ENCODE data around the gene SH3BP2. TPM values are rescaled to one million over a fixed set of nuclear protein-coding genes. Genes with fewer than 3 reads are reported as not detected.

The SH3BP2 gene
- polyA plus RNA-seq, 1 donor from 2014 or later = 87.9 TPM

DNA sequence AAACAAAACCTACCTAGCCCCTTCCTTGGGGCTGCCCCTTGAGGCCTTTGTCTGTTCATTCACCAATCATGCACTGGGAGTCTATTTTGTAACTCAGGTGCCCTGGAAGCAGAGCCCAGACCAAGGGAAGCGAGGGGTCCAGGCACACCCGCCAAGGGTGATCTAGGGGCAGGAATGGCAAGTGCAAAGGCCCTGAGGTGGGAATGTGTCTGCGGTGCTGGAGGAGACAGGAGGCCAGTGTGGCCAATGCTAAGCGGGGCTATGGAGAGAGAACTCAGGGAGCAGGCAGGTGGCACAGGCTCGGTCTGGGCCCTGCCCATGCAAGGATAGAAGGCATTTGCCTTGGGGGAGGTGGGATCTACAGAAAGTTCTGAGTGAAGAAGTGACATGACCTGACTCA is 3.5 kb upstream of the SH3BP2 start:
- no peak overlapping the region for H3K9ac ChIP-seq (ENCODE audit: low read length)
- no peak overlapping the region for H3K4me2 ChIP-seq (ENCODE audit: low read length)
- H3K36me3 ChIP-seq (ENCODE audit: insufficient read depth, low read length) = no peaks in the 10 kb centered on the region
- H3K27me3 ChIP-seq (ENCODE audit: insufficient read depth, low read depth, low read length) = peaks cover 17% of the 10 kb centered on the region
- H3K9me3 ChIP-seq (ENCODE audit: low read length) = no peaks in the 10 kb centered on the region
- H2AFZ ChIP-seq (ENCODE audit: low read depth, low read length) = no peak overlapping the region
- H3K27ac ChIP-seq (ENCODE audit: low read length) = no peak overlapping the region
- TF ChIP-seq POLR2AphosphoS5 (IDR thresholded peaks at IDR 0.05) (no peak), SMC3 (conservative IDR thresholded peaks at IDR 0.05; ENCODE audit: poor library complexity) (no peak), EZH2 (IDR thresholded peaks at IDR 0.05; ENCODE audit: borderline replicate concordance, insufficient read depth, low read length, poor library complexity, severe bottlenecking) (no peak), MXI1 (conservative IDR thresholded peaks at IDR 0.05; ENCODE audit: poor library complexity, severe bottlenecking) (no peak), RAD21 (conservative IDR thresholded peaks at IDR 0.05) (no peak), EP300 (conservative IDR thresholded peaks at IDR 0.05; ENCODE audit: poor library complexity, severe bottlenecking) (no peak), TAF1 (IDR thresholded peaks at IDR 0.05; ENCODE audit: low read depth) (no peak)
- TF ChIP-seq, protein P1, sequence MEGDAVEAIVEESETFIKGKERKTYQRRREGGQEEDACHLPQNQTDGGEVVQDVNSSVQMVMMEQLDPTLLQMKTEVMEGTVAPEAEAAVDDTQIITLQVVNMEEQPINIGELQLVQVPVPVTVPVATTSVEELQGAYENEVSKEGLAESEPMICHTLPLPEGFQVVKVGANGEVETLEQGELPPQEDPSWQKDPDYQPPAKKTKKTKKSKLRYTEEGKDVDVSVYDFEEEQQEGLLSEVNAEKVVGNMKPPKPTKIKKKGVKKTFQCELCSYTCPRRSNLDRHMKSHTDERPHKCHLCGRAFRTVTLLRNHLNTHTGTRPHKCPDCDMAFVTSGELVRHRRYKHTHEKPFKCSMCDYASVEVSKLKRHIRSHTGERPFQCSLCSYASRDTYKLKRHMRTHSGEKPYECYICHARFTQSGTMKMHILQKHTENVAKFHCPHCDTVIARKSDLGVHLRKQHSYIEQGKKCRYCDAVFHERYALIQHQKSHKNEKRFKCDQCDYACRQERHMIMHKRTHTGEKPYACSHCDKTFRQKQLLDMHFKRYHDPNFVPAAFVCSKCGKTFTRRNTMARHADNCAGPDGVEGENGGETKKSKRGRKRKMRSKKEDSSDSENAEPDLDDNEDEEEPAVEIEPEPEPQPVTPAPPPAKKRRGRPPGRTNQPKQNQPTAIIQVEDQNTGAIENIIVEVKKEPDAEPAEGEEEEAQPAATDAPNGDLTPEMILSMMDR (IDR thresholded peaks at IDR 0.05; ENCODE audit: poor library complexity, severe bottlenecking) = no peak
- TF ChIP-seq, protein P2, sequence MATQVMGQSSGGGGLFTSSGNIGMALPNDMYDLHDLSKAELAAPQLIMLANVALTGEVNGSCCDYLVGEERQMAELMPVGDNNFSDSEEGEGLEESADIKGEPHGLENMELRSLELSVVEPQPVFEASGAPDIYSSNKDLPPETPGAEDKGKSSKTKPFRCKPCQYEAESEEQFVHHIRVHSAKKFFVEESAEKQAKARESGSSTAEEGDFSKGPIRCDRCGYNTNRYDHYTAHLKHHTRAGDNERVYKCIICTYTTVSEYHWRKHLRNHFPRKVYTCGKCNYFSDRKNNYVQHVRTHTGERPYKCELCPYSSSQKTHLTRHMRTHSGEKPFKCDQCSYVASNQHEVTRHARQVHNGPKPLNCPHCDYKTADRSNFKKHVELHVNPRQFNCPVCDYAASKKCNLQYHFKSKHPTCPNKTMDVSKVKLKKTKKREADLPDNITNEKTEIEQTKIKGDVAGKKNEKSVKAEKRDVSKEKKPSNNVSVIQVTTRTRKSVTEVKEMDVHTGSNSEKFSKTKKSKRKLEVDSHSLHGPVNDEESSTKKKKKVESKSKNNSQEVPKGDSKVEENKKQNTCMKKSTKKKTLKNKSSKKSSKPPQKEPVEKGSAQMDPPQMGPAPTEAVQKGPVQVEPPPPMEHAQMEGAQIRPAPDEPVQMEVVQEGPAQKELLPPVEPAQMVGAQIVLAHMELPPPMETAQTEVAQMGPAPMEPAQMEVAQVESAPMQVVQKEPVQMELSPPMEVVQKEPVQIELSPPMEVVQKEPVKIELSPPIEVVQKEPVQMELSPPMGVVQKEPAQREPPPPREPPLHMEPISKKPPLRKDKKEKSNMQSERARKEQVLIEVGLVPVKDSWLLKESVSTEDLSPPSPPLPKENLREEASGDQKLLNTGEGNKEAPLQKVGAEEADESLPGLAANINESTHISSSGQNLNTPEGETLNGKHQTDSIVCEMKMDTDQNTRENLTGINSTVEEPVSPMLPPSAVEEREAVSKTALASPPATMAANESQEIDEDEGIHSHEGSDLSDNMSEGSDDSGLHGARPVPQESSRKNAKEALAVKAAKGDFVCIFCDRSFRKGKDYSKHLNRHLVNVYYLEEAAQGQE (IDR thresholded peaks at IDR 0.05; ENCODE audit: borderline replicate concordance) = no peak
- no peak overlapping the region for H3K4me3 ChIP-seq (ENCODE audit: low read length)
- H4K20me1 ChIP-seq (ENCODE audit: insufficient read depth) = no peaks in the 10 kb centered on the region
- H3F3A ChIP-seq (ENCODE audit: insufficient read depth, low read length, poor library complexity, severe bottlenecking) = no peaks in the 10 kb centered on the region
- no peaks in the 10 kb centered on the region for H3K9me2 ChIP-seq (ENCODE audit: insufficient read depth, low read length)
- H3K79me2 ChIP-seq (replicated peaks; ENCODE audit: insufficient read depth, low read length) = no peaks in the 10 kb centered on the region

DNA sequence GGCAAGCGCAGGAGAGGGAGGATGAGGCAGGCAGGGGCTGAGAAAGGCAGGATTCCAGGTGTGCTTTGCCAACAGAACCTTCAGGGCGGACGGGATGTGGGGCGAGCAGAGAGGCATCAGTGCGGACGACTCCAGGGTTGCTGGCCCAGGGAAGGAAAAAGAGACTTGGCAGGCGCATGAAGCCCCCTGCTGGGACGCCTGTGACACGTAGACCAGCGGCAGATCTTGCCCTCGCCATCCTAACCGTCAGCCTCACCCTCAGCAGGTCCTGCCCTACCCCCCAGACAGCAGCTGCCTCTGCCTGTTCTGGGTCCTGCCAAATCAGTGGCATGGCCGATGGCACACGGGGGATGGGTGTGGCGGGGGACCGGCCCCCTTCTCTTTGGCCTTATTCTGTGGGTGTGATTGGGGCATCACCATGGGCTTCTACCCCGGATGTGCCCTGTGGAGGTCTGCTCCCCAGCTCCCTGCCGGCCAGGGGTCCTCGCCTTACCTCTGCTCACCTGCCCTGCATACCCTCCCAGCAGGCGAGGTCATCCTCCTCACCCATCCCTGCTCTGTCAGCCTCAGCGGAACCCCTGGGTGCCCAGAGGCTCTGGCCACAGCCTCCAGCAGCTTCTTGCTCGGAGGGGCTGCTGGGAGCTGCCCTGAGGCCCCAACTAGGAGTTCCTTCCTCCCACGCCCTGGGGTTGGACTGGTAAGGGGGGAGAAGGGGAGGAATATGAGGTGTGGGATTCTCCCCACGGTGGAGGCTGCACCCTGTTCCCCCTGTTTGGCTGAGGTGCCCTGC is 2.9 kb upstream of the SH3BP2 start:
- H3K9ac ChIP-seq (ENCODE audit: low read length) = no peak overlapping the region
- H4K20me1 ChIP-seq (ENCODE audit: insufficient read depth) = no peaks in the 10 kb centered on the region
- no peaks in the 10 kb centered on the region for H3K9me3 ChIP-seq (ENCODE audit: low read length)
- H3K79me2 ChIP-seq (replicated peaks; ENCODE audit: insufficient read depth, low read length) = no peaks in the 10 kb centered on the region
- no peaks in the 10 kb centered on the region for H3K36me3 ChIP-seq (ENCODE audit: insufficient read depth, low read length)
- no peaks in the 10 kb centered on the region for H3F3A ChIP-seq (ENCODE audit: insufficient read depth, low read length, poor library complexity, severe bottlenecking)
- no peak for TF ChIP-seq RAD21 (conservative IDR thresholded peaks at IDR 0.05)
- H2AFZ ChIP-seq (ENCODE audit: low read depth, low read length) = no peak overlapping the region
- no peak overlapping the region for H3K27ac ChIP-seq (ENCODE audit: low read length)
- H3K9me2 ChIP-seq (ENCODE audit: insufficient read depth, low read length) = no peaks in the 10 kb centered on the region
- H3K4me2 ChIP-seq (ENCODE audit: low read length) = no peak overlapping the region
- H3K4me3 ChIP-seq (ENCODE audit: low read length) = no peak overlapping the region
- peaks cover 22% of the 10 kb centered on the region for H3K27me3 ChIP-seq (ENCODE audit: insufficient read depth, low read depth, low read length)

Measured in neural cell (in vitro differentiated cells).